ENCODE data around the gene HAND2.

- TF ChIP-seq CTCF (IDR thresholded peaks at IDR 0.05) (no peak), POLR2A (IDR thresholded peaks at IDR 0.05) (no peak)
These were observed 37.0 kb downstream of the HAND2 start for GRCh38 chr4:173493041-173493440.
